Activated T-helper 9 cell treated with anti-CD3 and anti-CD28 coated beads, Interleukin-2, amount 50 U/mL, for 16 hours (primary cell): ENCODE measurements around the gene GADD45G.

Source experiments
- DNase-seq: peaks from one replicate; pipeline ENCODE4 v3.0.0-alpha.2; 2020; ENCODE audit warnings: low read depth

The GADD45G gene

DNA sequence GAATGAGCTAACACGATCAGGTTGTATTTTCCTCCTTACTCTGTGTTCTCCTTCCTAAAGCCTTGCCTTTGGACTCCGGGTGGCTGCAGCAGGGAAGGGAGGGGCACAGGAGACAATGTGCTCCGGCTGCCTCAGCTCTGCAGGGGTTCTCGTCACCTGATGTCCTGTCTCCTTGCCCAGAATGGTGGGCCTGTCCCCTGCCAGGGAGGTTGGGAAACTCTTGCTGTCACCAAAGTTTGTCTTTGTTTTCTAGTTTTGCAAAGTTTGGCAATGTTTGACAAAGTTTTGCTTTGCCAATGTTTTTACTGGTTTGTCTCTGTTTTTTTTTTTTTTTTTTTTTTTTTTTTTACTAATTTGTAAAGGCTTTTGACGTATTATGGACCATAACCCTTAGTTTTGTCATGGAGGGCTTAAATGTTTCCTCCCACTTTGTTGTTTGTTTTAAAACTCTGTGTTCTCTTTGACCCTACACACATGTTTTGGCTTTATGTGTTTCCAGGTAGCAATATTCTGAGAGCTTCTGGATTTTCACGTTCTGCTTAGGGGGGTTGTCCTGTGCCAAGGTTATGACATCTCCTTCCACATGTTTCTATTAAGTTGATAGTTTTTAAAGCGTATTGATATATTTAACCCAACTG is 49.3 kb downstream of the GADD45G start:
- DNase-seq, result no peak

- DNase-seq, result no peak
Observed at GRCh38 chr9:89655056-89655989, 50.5 kb downstream of the GADD45G start.
